EH (cell line): ENCODE measurements around the gene PAX8.
"Not testable (repeated sequence)": the region's sequence is repeated elsewhere in the genome, so short reads cannot be mapped to it uniquely, and the experiment has no call there.

Source experiments
- DNase-seq: peaks from one replicate; pipeline ENCODE4 v3.0.0-alpha.2; 2015; ENCODE audit warnings: low read depth

PAX8 gene

DNA sequence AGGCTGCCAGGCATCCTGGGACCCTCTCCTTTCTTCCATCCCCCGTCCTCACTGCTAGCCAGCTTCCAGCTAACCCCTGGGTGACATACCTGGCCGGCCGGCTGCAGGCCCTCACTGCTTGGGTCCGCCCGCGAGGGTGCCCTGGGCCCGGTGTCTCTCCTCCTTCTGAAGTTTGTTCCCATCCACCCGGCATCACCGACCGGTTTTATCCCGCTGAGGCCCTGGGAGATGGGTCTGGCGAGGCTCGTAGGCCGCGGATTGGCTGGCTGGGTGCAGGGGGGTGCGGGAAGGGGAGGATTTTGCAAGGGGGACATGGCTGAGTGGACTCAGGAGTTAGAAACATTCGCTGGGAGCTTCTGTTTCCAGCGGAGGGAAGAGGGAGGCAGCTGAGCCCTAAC is at the start of gene PAX8:
Gene PAX8, minus strand, starts transcription at position 180 of the 398 bp plus-strand sequence. CDS start 527 bp downstream, outside the sequence.
- no peak for DNase-seq

DNA sequence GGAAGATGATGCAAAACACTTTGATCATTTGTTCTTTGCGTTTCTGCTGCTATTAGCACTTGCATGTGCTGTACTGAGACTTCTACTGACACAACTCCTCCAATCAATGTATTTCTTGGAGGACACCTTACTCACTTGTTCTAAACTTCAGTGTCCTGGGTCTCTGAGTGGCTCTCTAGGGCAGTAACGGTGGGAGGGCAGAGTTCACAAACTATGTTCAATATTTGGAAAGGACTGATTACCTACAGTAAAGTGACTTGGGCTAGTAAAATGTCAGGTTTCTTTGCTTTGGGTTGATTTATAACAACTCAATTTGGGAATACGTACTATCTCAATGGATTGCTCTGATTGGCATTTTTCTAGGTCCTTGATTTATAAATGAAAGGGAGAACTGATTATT is 49.3 kb upstream of the PAX8 start:
- DNase-seq: no peak

GRCh38 chr2:113325161-113325731 is 46.5 kb upstream of the PAX8 start:
- not testable (repeated sequence) for DNase-seq

DNA sequence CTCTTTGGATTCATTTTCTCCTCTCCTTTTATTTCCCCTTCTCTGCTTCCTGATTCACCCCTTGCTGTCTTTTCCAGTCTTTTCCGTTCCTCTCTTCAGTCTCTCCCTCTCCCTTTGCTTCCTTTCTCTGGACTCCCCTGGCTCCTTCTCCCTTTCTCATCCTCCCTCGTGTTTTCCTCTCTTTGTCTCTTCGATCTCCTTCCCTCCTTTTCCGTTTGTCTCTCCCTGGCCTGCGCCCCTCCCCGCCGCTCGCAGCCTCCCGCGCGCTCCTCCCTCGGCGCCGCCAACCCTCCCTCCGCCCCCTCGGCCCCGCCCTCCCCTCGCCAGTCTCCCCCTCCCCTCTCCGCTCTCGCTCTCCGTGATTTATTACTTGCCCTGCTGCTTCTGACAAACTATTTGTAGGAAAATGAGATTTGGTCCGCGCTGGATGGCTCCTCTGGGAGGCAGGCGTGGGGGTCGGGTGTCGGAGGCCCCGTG is 46.0 kb upstream of the PAX8 start:
- DNase-seq: peak; percentile 80

GRCh38 chr2:113323129-113323528 is 44.4 kb upstream of the PAX8 start:
- DNase-seq: not testable (repeated sequence)

DNA sequence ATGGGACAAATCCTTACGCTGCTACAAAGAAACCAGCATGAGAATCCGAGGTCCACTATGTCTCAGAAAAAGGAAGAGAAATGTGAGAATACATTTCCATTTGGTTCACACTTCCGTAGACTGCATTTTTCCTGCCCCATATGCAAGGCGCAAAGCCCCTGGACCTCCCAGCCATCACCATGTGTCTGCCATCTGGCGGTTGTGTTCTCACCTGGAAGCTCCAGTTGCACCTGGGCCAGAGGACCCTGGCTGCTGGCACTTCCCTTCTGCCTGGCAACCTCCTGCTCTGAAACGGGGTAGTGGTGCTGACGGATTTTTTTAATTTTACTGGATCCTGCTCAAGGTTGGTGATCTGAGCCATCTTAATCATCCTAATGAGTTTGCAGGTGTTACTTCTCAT is 41.4 kb upstream of the PAX8 start:
- not testable (repeated sequence) for DNase-seq

GRCh38 chr2:113318941-113319340 is 40.2 kb upstream of the PAX8 start:
- peak; percentile 24 for DNase-seq

DNA sequence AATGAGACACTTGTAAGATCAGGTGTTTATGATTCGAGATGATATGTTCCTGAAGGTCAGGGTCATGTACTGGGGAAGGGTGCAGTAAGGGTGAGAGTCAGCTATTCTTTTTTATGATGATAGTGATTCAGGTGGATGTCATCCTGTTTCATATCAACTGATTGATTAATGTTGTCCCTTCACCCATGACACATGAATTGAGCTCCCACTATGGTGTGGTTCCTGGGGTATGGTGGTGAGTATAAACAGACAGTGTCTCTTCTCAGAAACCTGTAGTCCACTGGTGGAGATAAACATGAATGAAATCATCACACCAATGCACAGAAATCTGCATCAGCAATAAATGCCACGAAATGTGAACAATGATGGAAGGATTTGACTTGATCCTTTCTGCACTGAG is 37.4 kb upstream of the PAX8 start:
- no peak for DNase-seq

GRCh38 chr2:113314663-113315062 is 35.9 kb upstream of the PAX8 start:
- not testable (repeated sequence) for DNase-seq

GRCh38 chr2:113314176-113314575 is 35.5 kb upstream of the PAX8 start:
- DNase-seq: not testable (repeated sequence)

- not testable (repeated sequence) for DNase-seq
Measured at GRCh38 chr2:113311781-113312180, 33.1 kb upstream of the PAX8 start.

DNA sequence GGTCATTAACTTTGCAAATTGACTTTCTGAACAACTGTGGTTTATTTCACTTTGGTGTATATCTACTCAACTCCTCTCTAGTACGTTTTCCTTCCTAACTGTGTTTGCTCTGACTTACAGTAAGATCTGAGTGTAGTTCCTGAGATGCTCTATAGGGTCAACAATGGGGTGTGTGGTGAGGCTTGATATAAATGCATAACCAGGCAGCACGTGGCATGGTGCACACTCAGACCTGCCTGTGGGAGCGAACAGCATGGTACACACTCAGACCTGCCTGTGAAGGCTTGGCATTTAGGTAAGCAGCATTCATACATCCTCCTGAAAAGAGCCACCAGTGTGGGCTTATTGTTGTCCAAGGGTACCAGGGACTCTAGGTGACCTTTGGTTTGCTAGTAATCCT is 32.5 kb upstream of the PAX8 start:
- not testable (repeated sequence) for DNase-seq

DNA sequence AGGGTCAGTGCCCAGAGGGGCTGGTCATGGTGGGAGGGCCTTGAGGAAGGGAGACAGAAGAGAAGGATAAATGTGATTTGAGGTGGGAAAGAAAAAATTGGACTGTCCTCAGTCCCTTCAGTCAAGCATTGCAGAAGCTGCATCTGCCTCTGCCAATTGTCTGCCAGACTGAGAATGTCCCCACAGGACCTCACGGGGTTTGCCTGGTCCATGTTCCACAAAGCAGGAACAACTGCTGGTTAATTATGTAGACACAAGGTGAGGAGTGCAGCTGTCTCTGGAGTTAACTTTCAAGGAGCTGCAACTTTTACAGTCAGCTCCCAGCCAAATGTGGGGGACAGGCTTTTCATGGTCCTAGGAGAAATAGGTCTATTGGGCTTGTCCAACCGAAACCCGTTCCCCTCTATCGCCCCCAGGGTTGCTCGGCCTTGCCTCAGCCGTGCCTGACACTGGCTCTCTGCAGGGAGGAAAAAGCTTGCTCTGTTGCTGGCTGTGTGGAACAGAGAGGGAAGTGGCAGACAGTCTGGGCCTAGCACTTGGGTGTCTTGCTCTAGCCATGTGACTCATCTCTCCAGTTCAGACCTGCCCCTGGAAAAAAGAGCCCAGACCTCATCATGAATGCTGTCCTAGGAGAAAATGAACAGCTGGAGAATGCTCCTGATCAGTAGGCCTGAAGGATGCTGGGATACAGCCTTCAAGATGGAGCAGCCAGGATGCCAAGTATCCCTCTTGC is 31.1 kb upstream of the PAX8 start:
- peak; percentile 42 for DNase-seq

DNA sequence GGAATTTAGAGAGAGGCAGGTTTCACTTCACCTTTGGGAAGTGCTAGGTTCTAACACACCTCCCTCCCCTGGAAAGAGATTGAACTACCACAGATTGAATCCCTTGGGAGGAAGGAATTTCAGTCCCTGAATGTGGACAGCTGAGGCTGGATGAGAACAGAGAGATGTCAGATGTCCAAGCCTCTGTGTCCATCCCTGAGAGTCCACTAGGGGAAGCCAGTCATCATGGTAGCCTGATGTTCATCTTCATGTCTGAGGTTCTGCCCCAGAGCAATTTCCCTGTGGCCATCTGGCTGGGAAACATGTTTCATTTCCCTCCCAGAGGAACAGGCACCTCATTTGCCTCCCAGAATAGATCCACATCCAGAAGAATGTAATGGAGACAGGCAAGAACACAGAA is 30.1 kb upstream of the PAX8 start:
- DNase-seq: peak; percentile 49

DNA sequence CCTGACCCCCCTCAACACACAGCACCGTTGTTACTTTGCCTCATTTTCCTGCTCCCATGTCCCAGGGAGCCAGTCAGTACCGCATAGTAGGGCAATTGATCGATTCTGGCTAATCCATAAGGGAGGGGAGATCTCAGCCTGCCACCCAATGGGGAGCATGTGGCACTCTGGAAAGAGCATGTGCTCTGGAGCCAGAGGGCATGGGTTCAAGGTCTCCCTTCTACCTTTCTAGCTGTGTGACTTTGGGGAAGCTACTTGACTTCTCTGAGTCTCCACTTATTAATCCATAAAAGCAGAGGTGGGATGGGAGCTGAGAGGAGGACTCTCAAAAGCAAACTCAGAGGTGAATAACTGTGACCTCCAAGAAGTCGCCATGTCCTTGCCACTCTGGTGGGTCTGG is 27.5 kb upstream of the PAX8 start:
- DNase-seq: not testable (repeated sequence)

DNA sequence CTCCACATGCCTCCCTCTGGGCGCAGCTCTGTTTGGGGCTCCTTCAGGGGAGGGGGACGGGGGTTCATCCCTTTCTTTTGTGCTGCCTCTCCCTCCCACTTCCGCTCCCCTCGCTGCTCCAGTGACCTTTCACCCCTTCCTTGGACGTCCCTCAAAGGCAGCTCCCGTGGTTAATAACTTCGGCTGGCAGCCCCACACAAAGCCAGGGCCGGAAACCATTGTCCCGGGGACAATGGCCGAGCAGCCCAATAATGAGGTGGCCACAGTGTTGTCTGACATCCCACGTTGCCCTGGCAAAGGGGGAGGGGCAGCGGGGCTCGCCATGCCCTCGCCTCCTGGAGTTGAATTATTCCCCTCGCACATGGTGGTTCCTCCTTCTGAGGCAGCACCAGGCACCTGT is 27.0 kb upstream of the PAX8 start:
- not testable (repeated sequence) for DNase-seq

DNA sequence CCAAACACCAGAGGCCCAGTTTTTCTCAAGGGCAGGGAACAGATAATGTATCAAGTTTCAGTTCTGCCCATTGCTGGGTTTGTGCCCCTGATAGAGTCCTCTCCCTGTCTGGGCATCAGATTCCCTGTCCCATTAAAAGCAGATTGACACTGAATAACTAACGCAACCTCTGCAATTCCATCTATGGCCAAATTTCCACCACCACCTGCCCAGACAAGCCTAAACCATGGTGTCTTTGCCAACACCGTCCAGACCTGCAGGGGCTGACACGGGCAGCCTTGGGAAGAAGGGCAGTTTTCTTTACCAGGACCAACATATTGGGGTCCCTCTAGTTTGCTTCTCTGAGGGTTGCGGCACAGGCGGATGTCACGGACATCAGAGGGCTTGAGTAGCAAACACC is 26.4 kb upstream of the PAX8 start:
- DNase-seq: no peak

DNA sequence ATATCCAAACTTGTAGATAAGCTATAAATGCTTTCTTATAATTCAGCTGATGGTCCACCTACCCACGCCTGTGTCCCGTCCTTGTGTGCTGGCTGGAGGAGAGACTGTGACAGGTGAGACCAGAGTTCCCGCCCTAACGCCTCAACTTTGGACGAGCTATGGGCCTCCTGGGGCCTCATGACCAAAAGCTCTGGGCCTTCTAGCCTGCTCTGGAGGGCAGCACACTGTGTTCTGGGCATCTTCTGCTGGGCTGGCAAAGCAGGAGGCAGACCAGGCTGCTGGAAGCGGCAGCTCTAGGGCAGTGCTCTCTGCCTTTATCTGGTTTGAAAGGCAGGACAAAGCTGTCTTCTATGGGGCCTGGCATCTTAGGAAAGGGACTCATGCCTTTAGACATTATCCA is 26.0 kb upstream of the PAX8 start:
- no peak for DNase-seq

DNA sequence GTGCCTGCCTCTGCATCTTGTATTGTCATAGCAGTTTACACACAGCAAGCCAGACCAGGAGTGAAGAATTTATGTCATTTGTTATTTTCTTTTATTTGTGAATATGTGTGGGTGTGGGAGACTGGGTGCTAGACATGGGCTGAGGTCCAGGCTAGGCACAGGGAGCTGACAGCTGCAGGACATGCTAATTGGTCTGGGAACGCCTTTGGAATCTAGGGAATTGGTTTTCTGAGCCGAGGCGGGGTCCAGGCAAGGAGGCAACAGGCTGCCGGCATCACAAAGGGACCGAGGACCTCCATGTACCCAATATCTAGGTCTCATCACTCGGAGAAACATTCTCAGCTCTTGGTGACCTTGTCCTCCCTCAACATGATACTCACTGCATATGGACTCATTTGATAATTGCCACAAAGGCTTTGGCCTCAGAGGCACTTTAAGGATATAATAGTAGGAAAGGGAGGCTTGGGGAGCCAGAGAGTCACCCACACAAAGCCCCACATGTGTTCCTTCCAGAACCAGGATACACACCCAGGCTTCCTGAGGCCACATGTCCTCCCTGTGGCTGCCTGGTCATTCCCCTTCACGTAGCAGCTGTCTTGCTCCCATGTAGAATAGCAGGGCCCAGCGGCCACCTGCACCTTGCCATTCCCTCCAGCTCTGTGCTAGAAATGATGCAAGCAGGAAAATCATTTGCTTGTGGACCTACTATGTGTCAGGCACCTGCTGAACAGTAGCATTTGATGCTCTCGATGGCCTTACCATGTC is 23.7 kb upstream of the PAX8 start:
- not testable (repeated sequence) for DNase-seq

- no peak for DNase-seq
Measured at GRCh38 chr2:113300281-113300680, 21.6 kb upstream of the PAX8 start.

GRCh38 chr2:113298176-113298575 is 19.5 kb upstream of the PAX8 start:
- no peak for DNase-seq

- peak; percentile 24 for DNase-seq
Measured at GRCh38 chr2:113297590-113297989, 18.9 kb upstream of the PAX8 start.

DNA sequence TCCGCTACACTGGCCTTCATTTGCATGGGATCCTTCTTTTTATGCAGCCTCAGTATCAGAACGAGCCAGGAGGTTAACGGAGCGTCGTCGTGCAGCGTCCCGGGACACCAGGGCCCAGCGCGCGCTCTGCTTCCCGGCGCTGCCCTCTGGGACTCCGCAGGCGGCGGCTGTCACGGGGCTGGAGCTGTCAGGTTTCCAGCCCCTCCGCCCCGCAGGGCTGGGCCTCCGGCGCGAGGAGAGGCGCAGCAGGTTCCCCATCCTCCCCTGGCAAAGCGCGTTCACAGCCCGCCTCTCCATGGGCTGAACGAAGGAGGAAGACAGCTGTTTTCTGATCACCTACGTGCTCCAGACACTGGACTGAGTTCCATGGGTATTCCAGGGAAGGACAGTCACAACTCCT is 12.5 kb upstream of the PAX8 start:
- no peak for DNase-seq
